GM19238 (cell line): ENCODE data around the gene CDK11A.
"Not testable (repeated sequence)": the region's sequence is repeated elsewhere in the genome, so short reads cannot be mapped to it uniquely, and the experiment has no call there.

Experiments used
- DNase-seq: peaks from one replicate; pipeline ENCODE4 v3.0.0; 2011; ENCODE audit warnings: low spot score; ENCODE audit not compliant: insufficient read length

Gene CDK11A

DNA sequence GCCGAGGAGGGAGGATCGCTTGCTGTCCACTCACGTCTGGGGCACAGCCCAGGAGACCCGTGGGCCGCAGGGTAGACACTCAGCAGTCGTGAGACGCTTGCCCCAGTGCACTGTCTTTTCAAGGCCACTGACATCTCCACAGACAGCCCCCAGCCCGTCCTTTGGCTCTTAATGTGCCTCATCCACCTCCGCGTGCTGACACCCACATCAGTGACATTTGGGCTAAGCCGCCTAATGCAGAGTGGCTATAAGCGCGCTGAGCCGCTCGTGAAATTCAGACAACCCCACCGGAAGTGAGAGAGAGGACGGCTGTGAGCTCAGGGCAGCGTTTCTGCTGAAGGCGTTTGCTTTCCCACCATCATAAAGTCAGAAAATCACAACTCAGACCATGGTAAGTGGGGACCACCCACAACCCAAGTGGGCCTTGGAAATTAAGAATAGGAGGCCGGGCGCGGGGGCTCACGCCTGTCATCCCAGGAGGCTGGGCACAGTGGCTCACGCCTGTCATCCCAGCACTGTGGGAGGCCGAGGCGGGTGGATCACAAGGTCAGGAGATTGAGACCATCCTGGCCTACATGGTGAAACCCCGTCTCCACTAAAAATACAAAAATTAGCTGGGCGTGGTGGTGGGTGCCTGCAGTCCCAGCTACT, 40.0 kb downstream of the CDK11A start:
- no peak for DNase-seq

DNA sequence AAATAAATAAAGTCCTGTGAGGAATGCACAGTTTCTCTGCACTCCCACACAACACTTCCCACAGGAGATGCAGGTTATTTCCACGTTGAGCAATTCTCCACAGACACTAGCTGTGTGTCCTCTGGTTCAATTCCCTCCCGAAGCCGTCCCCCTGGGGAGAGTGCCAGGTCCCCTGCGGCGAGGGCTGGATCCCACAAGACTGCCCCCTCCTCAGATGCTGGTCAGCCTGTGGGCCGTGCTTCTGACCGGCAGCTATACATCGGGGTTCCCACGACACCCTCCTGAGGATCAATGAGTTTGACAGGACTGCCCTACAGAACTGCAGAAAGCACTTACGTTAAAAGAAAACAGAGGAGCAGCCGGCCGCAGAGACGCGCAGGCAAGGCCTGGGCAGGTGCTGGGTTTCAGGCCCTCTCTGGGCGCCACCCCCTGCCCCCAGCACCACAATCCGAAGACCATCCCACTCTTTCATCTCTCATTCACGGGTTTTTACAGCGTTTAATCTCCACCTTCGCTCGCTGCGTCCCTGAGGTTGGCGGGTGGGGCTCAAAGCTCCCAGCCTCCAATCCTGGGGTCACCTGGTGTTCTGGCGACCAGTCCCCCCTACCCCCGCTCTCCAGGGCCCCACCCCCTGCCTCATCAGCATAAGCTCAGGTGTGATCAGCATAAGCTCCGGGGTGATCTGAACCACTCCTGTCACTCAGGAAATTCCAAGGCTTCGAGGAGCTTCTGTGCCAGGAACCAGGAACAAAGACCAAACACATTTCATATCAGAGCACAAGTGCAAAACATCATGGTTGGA, 40.9 kb downstream of the CDK11A start:
- no peak for DNase-seq

DNA sequence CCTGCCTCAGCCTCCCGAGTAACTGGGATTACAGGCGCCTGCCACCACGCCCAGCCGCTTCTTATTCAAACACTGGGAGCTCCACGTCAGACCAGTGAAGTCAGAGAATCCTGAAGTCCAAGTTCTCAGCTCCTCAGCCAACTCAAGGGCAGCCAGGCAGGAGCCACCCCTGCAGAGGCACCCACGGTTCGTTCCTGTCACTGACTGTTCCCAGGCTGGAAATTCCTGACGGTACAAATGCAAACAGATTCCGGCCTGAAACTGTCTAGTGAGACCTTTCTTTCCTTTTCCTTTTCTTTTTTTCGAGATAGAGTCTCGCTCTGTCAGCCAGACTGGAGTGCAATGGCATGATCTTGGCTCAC, 43.3 kb downstream of the CDK11A start:
- no peak for DNase-seq

DNA sequence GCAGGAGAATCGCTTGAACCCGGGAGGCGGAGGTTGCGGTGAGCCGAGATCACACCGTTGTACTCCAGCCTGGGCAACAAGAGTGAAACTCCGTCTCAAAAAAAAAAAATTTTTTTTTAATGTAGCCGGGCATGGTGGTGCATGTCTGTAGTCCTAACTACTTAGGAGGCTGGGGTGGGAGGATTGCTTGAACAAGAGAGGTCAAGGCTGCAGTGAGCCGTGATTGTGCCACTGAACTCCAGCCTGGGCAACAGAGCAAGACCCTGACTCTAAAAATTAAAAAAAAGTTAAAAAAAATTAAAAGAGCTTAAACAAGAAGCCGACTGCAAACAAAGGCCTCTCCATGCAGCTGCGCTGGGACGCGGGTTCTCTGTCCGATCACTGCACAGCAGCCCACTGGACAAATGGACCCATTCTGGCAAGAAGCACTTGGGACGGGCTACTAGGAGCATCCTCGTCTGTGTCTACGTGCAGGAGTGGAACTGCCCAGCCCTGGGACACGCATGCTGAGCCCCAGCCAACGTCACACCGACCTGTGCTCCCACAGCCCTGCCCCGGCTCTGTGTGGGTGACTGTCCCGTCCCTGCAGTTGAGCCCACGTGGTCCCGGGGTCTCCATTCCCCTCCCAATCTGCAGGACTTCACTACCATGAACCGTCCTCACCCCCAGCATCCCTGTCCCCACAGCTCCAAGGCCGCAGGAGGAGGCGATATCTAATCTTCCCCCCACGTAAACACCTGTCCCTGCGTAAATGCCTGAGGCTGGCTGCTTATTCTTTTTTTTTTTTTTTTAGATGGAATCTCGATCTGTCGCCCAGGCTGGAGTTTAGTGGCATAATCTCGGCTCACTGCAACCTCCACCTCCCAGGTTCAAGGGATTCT, 43.9 kb downstream of the CDK11A start:
- DNase-seq: no peak

DNA sequence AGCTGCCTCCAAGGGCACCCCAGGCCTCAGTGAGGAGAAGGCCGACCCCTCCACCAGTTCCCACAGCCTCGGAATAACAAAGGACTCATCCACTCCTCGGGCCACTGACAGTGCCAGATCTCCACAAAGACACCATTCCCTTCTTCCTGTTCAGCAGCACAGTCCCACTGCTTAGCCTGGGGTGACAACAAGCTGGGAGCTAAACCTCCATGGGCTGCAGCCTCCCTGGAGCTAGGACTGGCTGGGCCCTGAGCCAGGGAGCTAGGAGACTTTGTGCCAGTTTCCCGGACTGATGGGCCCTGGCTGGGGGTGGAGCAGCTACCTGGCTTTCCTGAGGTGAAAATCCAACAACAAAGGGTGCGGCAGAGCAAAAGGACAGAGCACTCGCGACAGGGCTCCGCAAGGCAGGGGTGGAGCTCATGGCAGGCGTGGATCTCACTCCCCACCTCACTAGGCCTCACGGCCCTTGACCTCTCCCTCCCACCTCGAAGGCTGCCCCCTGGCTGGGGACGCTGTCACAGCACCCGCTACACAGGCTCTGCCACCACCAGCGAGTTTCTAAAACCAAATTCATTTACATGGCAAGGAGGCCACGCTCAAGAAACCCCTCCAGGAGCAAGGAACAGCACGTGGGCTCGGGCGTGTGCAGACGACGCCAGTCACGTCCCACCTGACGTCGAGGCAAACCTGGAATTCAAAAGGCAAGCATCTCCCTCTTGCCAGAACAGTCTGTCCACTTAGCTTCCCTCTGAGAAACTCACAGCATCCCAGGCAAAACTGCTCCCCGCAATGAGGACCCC, 45.4 kb downstream of the CDK11A start:
- DNase-seq: no peak

DNA sequence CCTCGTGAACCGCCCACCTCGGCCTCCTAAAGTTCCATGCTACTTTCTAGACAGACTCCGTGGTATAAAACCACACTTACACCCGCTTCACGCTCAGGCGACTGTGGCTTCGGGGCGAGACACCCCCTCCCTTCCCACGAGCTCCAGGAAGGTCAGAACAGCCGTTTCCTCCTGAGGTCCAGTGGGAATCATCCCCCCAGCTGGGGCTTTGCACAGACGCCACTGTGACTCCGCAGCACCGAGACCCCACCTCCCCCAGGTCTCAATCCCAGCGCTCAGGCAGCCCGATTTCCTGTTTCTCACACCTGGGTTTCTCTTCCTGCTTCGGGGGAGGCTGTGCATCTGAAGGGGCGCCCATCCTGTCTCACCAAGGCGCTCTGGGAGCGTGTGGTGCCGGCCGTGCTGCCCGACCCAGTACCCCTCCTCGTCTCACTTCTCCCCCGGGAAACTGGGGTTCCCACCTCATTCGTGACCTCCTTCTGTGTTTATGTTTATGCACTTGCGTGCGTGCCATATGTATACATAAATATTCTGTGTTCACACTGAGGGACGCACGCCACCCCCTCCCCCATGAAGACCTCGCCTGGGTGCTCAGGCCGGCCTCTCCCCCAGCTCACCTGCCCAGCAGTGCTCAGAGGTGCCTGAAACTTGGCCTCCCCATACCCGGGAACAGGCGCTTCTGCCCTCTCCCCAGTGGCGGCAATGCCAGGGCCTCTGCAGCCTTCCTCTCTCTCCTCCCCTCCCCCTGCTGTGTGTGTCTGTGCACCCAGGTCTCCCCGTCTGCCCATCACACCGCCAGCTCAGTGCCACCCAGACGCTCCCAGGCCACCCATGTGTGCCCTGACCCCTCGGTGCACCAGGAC, 46.2 kb downstream of the CDK11A start:
- DNase-seq: peak; percentile 89

DNA sequence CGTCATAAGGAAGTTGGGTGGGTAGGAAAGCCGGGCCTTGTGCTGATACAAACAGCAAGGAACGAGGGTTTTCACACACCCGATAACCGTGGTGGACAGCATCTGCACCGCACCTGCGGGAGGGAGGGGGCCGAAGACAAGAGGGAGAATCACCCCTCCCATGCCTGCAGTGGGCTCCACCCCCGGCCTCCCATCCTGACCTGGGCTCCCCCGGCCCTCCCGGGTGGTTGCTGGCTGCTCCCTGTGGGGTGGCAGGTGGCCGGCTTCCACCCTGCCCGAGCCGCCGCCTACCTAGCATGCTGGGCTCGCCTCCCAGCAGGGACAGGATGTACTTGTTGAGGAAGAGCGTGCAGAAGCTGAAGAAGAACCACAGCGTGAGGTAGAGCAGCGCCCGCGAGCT, 48.1 kb downstream of the CDK11A start:
- not testable (repeated sequence) for DNase-seq

DNA sequence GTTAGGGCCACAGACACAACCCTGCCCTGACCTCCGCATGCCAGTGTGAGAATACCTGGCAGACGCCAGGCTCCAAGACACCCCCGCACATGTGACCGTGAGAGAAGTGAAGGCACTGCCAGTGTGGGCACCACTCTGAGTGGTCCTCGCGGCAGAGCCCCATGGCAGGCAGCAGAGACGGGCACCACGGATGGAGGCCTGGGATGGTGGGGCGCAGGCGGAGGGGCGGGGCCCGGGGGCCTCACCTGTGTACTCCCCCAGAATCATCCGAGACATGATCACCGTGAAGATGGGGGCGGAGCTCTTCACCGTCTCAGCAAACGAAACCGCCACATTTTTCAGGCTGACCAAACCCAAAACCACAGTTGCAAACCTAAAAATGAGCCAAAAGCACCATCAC, 48.9 kb downstream of the CDK11A start:
- DNase-seq: not testable (repeated sequence)

DNA sequence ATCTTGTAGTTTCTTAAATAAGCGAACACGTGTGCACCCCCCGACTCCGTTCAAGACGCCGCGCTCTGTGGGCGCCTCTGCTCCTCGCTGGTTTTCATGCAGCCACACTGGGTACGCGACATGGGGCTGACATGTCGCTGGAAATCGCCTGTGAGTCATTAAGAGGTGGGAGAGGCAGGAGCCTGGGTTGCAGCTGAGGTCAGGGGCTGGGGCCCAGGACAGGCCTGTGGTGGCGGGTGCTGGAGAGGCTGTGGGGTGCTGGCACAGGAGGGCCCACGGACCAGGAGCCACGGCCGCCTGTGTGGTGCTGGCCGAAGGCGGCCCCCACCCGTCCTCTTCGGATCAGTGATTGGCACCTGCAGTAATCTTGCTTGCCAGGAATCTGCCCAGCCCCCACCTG, 49.4 kb downstream of the CDK11A start:
- DNase-seq: not testable (repeated sequence)

DNA sequence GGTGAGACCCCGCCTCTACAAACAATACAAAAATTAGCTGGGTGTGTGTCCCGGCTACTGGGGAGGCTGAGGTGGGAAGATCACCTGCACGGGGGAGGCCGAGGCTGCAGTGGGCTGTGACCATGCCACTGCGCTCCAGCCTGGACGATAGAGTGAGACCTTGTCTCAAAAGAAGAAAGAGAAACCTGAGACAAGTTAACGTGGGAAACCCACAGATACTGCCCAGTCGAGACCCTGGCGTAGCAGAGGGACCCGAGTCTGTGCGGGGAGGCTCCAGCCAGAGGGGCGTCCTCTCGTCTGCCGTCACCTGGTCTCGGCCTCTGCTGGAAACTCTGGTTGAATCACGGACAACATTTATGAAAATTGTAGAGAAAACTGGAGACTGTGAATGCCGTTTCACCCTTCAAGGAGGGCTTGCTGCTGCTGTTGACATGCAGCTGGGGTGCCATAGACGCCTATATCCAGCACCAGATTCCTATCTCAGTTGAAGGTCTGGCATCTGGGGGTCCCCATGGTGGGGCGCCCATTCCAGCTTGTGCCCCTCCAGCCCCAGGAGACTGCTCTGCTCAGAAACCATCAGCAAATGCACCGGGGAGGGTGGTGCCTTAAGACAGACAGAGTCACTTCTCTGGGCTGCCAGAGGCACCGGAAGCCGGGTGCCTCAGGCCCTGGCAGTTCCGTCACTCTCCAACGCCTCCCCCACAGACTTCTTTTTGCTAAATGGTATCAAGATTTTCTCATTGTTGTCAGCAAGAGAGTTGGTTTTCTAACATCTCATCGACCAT, 51.8 kb downstream of the CDK11A start:
- no peak for DNase-seq

DNA sequence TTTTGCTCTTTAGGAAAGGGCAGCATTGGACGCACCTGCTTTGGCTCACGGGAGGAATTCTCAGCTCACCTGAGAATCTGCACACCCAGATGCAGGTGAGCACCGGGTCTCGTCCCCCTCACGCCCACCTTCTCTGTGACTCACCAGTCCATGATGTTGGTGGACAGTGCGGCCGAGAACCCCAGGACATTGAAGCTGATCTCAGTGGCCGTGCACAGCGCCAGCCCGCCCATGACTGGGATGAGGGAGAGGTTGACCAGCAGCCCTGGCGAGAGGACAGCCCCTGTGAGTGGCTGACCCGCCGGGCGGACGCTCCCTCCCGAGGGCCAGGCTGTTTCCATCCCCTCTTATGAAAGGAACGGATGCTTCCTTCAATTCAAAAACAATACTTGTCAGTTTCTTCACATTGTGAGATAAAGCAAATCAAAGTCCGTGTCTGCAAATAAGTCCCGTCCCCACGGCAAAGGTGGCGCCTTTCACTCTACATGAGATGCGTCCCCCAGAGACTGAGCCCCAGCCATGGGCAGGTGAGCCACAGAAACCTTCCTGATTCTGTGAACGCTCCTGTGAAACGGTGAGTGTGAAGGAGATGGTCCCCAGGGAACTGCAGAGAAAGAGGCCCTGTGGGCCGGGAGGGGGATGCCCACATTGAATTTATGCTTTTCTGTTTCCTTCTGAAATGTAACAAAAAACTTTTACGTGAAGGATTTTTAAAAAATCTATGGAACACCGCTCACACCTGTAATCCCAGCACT, 52.6 kb downstream of the CDK11A start:
- DNase-seq: no peak

DNA sequence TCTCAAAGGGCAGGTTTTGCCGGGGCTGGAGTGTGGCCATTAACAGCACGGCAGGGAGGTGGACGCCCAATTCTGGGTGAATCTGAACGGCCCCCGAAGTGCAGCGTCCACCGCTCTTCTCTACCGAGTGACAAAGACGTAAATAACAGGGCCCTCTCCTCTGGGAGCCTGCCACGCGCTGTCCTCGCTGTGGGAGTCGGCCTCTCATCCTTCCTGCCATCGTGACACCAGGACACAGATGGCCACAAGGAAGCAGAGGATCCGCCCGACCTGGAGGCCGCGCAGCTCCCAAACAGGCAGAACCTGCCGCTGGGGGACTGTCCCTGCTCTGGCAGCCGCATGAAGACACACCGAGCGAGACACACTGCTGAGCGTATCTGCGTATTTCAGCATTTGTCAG, 53.3 kb downstream of the CDK11A start:
- DNase-seq: no peak

DNA sequence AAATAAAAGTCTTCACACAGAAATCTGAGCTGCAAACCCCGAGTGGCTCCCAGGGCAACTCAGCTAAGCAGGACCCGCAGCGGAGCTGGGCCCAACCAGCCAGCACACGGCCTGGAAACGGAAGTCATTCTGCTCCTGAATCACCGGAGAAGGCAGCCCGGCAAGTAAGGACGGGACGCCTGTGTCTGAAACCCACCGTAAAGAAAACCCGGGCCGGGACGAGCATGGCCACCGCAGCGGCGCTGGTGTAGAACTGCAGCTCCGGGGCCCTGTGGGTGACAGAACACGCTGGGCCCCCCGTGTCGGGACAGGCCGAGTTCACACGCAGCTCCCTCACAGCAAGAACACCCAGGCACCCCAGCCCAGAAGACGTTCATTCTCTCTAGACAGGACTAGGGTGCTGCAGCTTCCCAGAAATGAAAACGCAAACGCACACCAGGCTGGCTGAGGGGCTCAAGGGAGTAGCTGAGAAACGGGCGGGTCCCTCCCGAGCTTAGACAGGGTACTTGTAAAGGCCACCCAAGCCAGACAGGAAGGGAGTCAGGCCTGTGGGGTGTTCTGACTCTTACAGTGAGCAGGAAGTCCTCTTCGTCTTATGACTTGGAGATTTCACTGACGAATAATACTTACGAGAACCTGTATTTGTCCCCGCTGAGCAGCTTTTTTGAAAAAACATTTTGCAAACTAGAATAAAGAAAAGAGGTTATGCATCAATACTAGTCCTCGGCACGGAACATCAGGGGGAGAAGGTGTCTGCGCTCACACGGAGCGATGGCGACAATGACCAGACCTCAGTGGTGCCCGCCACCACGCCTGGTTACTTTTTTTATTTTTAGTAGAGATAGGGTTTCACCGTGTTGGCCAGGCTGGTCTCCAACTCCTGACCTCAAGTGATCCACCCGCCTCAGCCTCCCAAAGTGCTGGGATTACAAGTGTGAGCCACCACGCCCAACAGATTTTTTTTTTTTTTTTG, 54.4 kb downstream of the CDK11A start:
- no peak for DNase-seq

DNA sequence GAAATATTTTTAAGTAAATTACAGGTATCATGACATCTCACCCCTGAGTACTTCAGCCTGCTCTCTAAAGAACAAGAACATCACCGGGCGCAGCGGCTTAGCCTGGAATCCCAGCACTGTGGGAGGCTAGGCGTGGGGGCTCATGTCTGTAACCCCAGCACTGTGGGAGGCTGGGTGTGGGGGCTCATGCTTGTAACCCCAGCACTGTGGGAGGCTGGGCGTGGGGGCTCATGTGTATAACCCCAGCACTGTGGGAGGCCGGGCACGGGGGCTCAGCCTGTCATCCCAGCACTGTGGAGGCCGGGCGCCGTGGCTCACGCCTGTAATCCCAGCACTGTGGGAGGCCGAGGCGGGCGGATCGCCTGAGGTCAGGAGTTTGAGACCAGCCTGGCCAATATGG, 57.6 kb downstream of the CDK11A start:
- no peak for DNase-seq

DNA sequence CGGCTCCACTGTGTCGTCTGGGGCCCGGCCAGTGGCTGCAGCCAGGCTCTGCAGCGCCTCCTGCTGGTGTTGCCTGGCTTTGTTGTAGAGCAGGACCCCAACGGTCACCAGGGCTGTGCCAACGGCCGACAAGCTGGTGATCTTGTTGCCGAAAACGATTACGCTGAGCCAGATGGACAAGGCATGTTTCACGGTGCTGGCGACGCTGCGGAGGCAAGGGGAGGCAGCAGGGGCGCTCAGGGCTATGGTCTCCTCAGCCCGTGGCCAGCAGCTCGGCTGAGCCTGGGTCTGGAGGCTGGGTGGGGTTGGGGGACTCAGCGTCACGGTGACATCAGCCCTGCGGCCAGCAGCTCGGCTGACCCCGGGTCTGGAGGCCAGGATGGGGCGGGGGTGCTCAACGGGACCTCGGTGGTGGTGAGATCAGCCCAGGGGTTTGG, 58.3 kb downstream of the CDK11A start:
- no peak for DNase-seq

DNA sequence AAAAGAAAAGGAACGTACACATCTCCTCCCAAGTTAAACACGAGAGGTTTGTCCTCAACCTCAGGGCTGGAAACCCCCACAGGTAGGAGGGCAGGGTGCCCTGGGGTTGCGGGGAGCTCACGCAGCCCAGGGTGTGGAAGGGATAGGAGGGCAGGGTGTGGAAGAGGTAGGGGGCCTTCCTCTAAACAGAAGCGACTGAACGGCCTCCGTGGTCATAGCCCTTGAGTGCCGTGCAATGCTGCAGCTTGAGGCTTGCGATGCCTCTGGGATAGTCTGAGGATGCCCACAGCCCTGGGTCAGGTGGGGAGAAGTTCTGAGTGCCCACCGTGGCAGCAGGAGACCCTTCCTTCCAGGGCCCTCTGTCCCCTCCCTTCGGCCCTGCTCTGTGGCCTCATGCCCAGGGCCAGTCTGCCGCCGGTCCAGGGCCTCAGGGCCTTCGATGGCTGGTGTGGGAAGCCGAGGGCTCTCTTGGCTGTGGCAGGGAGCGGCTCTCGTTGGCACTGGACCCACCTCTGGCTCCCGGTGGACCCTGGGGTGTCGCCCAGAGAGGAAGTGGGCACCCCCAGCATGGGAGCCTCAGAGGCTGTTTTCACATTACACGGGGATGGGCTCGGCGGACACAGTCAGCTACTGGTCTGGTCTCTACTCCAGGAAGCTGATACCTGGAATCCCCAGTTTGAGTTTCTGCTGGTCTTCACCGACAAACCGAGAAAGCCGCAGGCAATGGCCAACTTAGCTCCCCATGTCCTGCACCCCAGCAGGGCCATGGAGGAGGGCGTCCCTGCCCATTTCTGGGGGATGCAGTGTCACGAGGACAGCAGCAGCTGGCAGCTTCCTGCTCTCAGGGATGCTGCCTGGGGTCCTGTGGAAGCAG, 59.0 kb downstream of the CDK11A start:
- DNase-seq: no peak

DNA sequence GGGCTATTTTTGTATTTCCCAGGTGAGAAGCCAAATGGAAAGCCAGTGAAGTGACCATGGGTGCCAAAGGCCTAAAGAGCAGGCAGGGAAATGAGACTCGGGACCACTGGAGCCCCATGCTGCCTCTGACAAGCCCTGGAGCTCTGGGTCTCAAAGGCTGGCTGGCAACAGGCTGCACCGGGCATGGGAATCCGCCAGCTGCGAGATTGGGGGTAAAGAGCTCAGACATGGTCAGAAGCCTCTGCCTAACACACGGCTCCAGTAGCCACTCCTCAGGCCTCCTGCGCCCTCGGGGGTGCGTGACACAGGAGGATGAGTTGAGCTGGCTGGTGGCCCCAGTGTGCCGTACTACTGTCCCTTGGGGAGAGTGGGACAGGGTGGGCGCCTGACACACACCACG, 59.8 kb downstream of the CDK11A start:
- not testable (repeated sequence) for DNase-seq
